ENCODE data around the gene CFHR2. TPM values are rescaled to one million over a fixed set of nuclear protein-coding genes. Genes with fewer than 3 reads are reported as not detected.
"Not testable (repeated sequence)": the region's sequence is repeated elsewhere in the genome, so short reads cannot be mapped to it uniquely, and the experiment has no call there.

Gene CFHR2
- not detected in 3 replicates for polyA plus RNA-seq
- polyA plus RNA-seq (2011; ENCODE audit: low read depth) = not detected
- polyA plus RNA-seq (2011; cell fraction: cytosol; rRNA removed) = not detected in 2 replicates
- not detected in 2 replicates for polyA plus RNA-seq (2011; cell fraction: nucleus; rRNA removed)
- not detected in 2 replicates for polyA plus RNA-seq (2012; ENCODE audit: low replicate concordance)
- polyA minus RNA-seq = not detected in 3 replicates
- not detected for polyA minus RNA-seq (2011; cell fraction: cytosol; rRNA and poly(A)+ RNA removed)
- polyA minus RNA-seq (2011; cell fraction: nucleus; rRNA and poly(A)+ RNA removed) = not detected in 2 replicates

DNA sequence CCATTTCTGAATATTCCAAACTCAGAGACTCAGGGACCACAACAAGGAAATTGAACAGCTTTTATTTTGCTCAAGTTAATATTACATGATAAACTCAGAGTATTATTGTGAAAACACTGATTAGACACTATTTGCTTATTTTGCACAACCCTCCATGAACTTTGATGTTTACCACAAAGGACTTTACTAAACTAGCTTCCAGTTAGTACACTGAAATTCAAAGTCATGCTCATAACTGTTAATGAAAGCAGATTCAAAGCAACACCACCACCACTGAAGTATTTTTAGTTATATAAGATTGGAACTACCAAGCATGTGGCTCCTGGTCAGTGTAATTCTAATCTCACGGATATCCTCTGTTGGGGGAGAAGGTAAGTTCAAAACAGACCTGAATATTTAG lies at the start of gene CFHR2:
Gene CFHR2, plus strand, starts transcription at position 171 of the 400 bp plus-strand sequence. Its CDS starts 143 bp downstream, at position 314.
- H3K36me3 ChIP-seq (ENCODE audit: control insufficient read depth in 2 of 2, extremely low read depth in 1 of 2, insufficient read depth in 2 of 2, low read length in 2 of 2); H3K4me3 ChIP-seq (ENCODE audit: control insufficient read depth in 2 of 3, extremely low read depth in 1 of 3, insufficient read depth in 2 of 3, low read depth in 1 of 3, low read length in 3 of 3); H3K9me3 ChIP-seq (ENCODE audit: control insufficient read depth, low read depth, low read length); H3K4me2 ChIP-seq (ENCODE audit: control insufficient read depth, extremely low read depth, insufficient read depth, low read depth, low read length); DNase-seq (ENCODE audit: low read depth, low spot score); H3K9ac ChIP-seq (ENCODE audit: control insufficient read depth, extremely low read depth, insufficient read depth, low read length); FAIRE-seq; H3K79me2 ChIP-seq (ENCODE audit: control insufficient read depth, insufficient read depth, low read length); H3K9me1 ChIP-seq (ENCODE audit: control insufficient read depth, extremely low read depth, insufficient read depth, low read length); H3K27ac ChIP-seq (ENCODE audit: control insufficient read depth, insufficient read depth, low read length); H4K20me1 ChIP-seq (ENCODE audit: control insufficient read depth, extremely low read depth, insufficient read depth, low read length); H3K27me3 ChIP-seq (ENCODE audit: control insufficient read depth, extremely low read depth, insufficient read depth, low read length); dilution Hi-C loops (cut with MboI; ENCODE audit: extremely low pct_ligation_motif_present, low sequenced_read_pairs); H2AFZ ChIP-seq (ENCODE audit: control insufficient read depth, low read length); H3K4me1 ChIP-seq (ENCODE audit: control insufficient read depth, extremely low read depth, insufficient read depth, low read length): not testable (repeated sequence)

DNA sequence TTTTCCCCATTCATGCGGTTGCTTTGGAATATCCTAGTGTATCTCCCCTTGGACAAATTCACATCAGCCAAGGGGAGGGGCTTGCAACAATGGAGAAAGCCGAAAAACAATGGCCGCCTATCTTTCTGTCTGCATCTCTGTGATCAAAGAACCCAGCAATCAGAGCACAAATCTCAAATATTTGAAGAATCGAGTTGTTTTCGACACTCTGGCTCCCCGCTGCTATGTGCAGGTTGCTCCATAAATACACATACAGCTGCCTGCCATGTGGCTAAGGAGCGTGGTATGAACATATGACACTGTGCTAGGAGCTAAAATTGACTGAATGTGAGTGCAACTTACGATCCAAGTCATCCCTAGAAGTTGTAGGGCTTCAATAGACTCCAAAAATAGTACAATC lies 47.2 kb upstream of the CFHR2 start:
- no peak overlapping the region for H3K9ac ChIP-seq (ENCODE audit: control insufficient read depth, extremely low read depth, insufficient read depth, low read length)
- H3K4me1 ChIP-seq (ENCODE audit: control insufficient read depth, extremely low read depth, insufficient read depth, low read length) = no peaks in the 10 kb centered on the region
- no peaks in the 10 kb centered on the region for H3K9me3 ChIP-seq (ENCODE audit: control insufficient read depth, low read depth, low read length)
- dilution Hi-C loops (cut with MboI; ENCODE audit: extremely low pct_ligation_motif_present, low sequenced_read_pairs) = no loop called here
- TF ChIP-seq, protein P1, sequence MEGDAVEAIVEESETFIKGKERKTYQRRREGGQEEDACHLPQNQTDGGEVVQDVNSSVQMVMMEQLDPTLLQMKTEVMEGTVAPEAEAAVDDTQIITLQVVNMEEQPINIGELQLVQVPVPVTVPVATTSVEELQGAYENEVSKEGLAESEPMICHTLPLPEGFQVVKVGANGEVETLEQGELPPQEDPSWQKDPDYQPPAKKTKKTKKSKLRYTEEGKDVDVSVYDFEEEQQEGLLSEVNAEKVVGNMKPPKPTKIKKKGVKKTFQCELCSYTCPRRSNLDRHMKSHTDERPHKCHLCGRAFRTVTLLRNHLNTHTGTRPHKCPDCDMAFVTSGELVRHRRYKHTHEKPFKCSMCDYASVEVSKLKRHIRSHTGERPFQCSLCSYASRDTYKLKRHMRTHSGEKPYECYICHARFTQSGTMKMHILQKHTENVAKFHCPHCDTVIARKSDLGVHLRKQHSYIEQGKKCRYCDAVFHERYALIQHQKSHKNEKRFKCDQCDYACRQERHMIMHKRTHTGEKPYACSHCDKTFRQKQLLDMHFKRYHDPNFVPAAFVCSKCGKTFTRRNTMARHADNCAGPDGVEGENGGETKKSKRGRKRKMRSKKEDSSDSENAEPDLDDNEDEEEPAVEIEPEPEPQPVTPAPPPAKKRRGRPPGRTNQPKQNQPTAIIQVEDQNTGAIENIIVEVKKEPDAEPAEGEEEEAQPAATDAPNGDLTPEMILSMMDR (optimal IDR thresholded peaks at IDR 0.05 in 1 of 3, IDR thresholded peaks at IDR 0.05 in 1 of 3, conservative IDR thresholded peaks at IDR 0.05 in 1 of 3; ENCODE audit: extremely low read depth in 1 of 3, insufficient read depth in 2 of 3, low read length in 3 of 3) = no peak
- no peak for TF ChIP-seq EZH2 (IDR thresholded peaks at IDR 0.05; ENCODE audit: low read length)
- peaks cover 20% of the 10 kb centered on the region for H3K27me3 ChIP-seq (ENCODE audit: control insufficient read depth, extremely low read depth, insufficient read depth, low read length)
- H4K20me1 ChIP-seq (ENCODE audit: control insufficient read depth, extremely low read depth, insufficient read depth, low read length) = no peaks in the 10 kb centered on the region
- no peak overlapping the region for H3K4me3 ChIP-seq (ENCODE audit: control insufficient read depth in 2 of 3, extremely low read depth in 1 of 3, insufficient read depth in 2 of 3, low read depth in 1 of 3, low read length in 3 of 3)
- no peaks in the 10 kb centered on the region for H3K79me2 ChIP-seq (ENCODE audit: control insufficient read depth, insufficient read depth, low read length)
- H3K36me3 ChIP-seq (ENCODE audit: control insufficient read depth in 2 of 2, extremely low read depth in 1 of 2, insufficient read depth in 2 of 2, low read length in 2 of 2) = no peaks in the 10 kb centered on the region
- no peak overlapping the region for H2AFZ ChIP-seq (ENCODE audit: control insufficient read depth, low read length)
- no peak overlapping the region for H3K27ac ChIP-seq (ENCODE audit: control insufficient read depth, insufficient read depth, low read length)
- FAIRE-seq = no peak
- no peaks in the 10 kb centered on the region for H3K9me1 ChIP-seq (ENCODE audit: control insufficient read depth, extremely low read depth, insufficient read depth, low read length)
- no peak for DNase-seq (ENCODE audit: low read depth, low spot score)
- H3K4me2 ChIP-seq (ENCODE audit: control insufficient read depth, extremely low read depth, insufficient read depth, low read depth, low read length) = no peak overlapping the region

Data from keratinocyte (primary cell).